Measurements from ENCODE around the gene SNUPN. TPM values are rescaled to one million over a fixed set of nuclear protein-coding genes. Genes with fewer than 3 reads are reported as not detected.

The SNUPN gene
- total RNA-seq, 1 donor from 2014 or later = 27.0 TPM

- Mint-ChIP-seq H3K4me3 (ENCODE audit: unreplicated experiment) (peak overlapping the region; percentile 90), H3K9me3 (ENCODE audit: unreplicated experiment) (no peaks in the 10 kb centered on the region), H3K36me3 (ENCODE audit: unreplicated experiment) (peaks cover 15% of the 10 kb centered on the region), H3K27ac (ENCODE audit: unreplicated experiment) (peak overlapping the region; percentile 96), H3K27me3 (ENCODE audit: unreplicated experiment) (no peaks in the 10 kb centered on the region), H3K4me1 (ENCODE audit: unreplicated experiment) (peaks cover 69% of the 10 kb centered on the region)
- TF ChIP-seq CTCF (IDR thresholded peaks at IDR 0.05) = no peak
- DNase-seq (ENCODE audit: extremely low spot score, unreplicated experiment) = no peak
Measured at GRCh38 chr15:75649045-75649761, 23.7 kb upstream of the SNUPN start.

- no peak for TF ChIP-seq CTCF (IDR thresholded peaks at IDR 0.05)
- Mint-ChIP-seq H3K27ac (ENCODE audit: unreplicated experiment) (peak overlapping the region; percentile 96), H3K4me3 (ENCODE audit: unreplicated experiment) (peak overlapping the region; percentile 90), H3K4me1 (ENCODE audit: unreplicated experiment) (peaks cover 70% of the 10 kb centered on the region), H3K27me3 (ENCODE audit: unreplicated experiment) (no peaks in the 10 kb centered on the region), H3K9me3 (ENCODE audit: unreplicated experiment) (no peaks in the 10 kb centered on the region), H3K36me3 (ENCODE audit: unreplicated experiment) (peaks cover 15% of the 10 kb centered on the region)
- DNase-seq (ENCODE audit: extremely low spot score, unreplicated experiment) = no peak
Measured at GRCh38 chr15:75648156-75649000, 22.9 kb upstream of the SNUPN start.

- peak within 1 kb of the TSS; percentile 96 for H3K27ac Mint-ChIP-seq (ENCODE audit: unreplicated experiment)
- H3K9me3 Mint-ChIP-seq (ENCODE audit: unreplicated experiment) = no peaks in the 10 kb centered on the region
- H3K36me3 Mint-ChIP-seq (ENCODE audit: unreplicated experiment) = peaks cover 15% of the 10 kb centered on the region
- DNase-seq (ENCODE audit: extremely low spot score, unreplicated experiment) = peak; percentile 92
- no peaks in the 10 kb centered on the region for H3K27me3 Mint-ChIP-seq (ENCODE audit: unreplicated experiment)
- peaks cover 61% of the 10 kb centered on the region for H3K4me1 Mint-ChIP-seq (ENCODE audit: unreplicated experiment)
- TF ChIP-seq CTCF (IDR thresholded peaks at IDR 0.05) = peak; percentile 63
- H3K4me3 Mint-ChIP-seq (ENCODE audit: unreplicated experiment) = peak within 1 kb of the TSS; percentile 90
Measured at GRCh38 chr15:75647370-75648155, 22.0 kb upstream of the SNUPN start, which contains the start of gene SNX33. SNX33 (plus strand) TSS chr15:75647912; CDS start chr15:75649103, 1,191 bp downstream.

- no peaks in the 10 kb centered on the region for H3K9me3 Mint-ChIP-seq (ENCODE audit: unreplicated experiment)
- H3K4me1 Mint-ChIP-seq (ENCODE audit: unreplicated experiment) = peaks cover 55% of the 10 kb centered on the region
- H3K27me3 Mint-ChIP-seq (ENCODE audit: unreplicated experiment) = no peaks in the 10 kb centered on the region
- no peak for TF ChIP-seq CTCF (IDR thresholded peaks at IDR 0.05)
- no peak for DNase-seq (ENCODE audit: extremely low spot score, unreplicated experiment)
- H3K4me3 Mint-ChIP-seq (ENCODE audit: unreplicated experiment) = peak overlapping the region; percentile 89
- peaks cover 15% of the 10 kb centered on the region for H3K36me3 Mint-ChIP-seq (ENCODE audit: unreplicated experiment)
- peak overlapping the region; percentile 94 for H3K27ac Mint-ChIP-seq (ENCODE audit: unreplicated experiment)
Measured at GRCh38 chr15:75646944-75647364, 21.4 kb upstream of the SNUPN start.

All from osteocyte (in vitro differentiated cells).